Neural progenitor cell (in vitro differentiated cells): ENCODE data around the gene DDX28. TPM values are rescaled to one million over a fixed set of nuclear protein-coding genes. Genes with fewer than 3 reads are reported as not detected.
"Not testable (repeated sequence)": the region's sequence is repeated elsewhere in the genome, so short reads cannot be mapped to it uniquely, and the experiment has no call there.

ENCODE experiments used
- DNase-seq: peaks from one replicate; pipeline ENCODE4 v3.0.0-alpha.2; 2016; ENCODE audit warnings: low spot score
- H2AFZ ChIP-seq: fragments of 200-600 bp; sonication (generic); replicated peaks from 2 replicates; pipeline ENCODE4 v1.6.1; 2016; ENCODE audit warnings: antibody characterized with exemption
- H3F3A ChIP-seq: fragments of 200-600 bp; sonication (generic); 2 replicates; pipeline ENCODE4 v1.6.1; 2016; ENCODE audit warnings: antibody characterized with exemption, low read depth
- H3K27ac ChIP-seq: fragments of 200-600 bp; sonication (generic); 2 replicates; pipeline ENCODE4 v1.5.1; 2016; ENCODE audit warnings: mild to moderate bottlenecking
- H3K27me3 ChIP-seq: fragments of 200-600 bp; sonication (generic); 2 replicates; pipeline ENCODE4 v1.6.1; 2016; ENCODE audit warnings: mild to moderate bottlenecking, moderate library complexity
- H3K36me3 ChIP-seq: fragments of 200-600 bp; sonication (generic); 2 replicates; pipeline ENCODE4 v1.5.1; 2016
- H3K4me1 ChIP-seq: fragments of 200-600 bp; sonication (generic); 2 replicates; pipeline ENCODE4 v1.6.1; 2016; ENCODE audit warnings: mixed run types
- H3K4me2 ChIP-seq: fragments of 200-600 bp; sonication (generic); 2 replicates; pipeline ENCODE4 v1.6.1; 2016
- H3K4me3 ChIP-seq: fragments of 200-600 bp; sonication (generic); 2 replicates; pipeline ENCODE4 v1.5.1; 2016
- H3K79me2 ChIP-seq: fragments of 200-600 bp; sonication (generic); 2 replicates; pipeline ENCODE4 v1.6.1; 2016; ENCODE audit warnings: low read depth
- H3K9ac ChIP-seq: fragments of 200-600 bp; sonication (generic); 2 replicates; pipeline ENCODE4 v1.6.1; 2016
- H3K9me3 ChIP-seq: fragments of 200-600 bp; sonication (generic); 2 replicates; pipeline ENCODE4 v1.5.1; 2016; ENCODE audit warnings: low read depth
- H4K20me1 ChIP-seq: fragments of 200-600 bp; sonication (generic); 2 replicates; pipeline ENCODE4 v1.6.1; 2016; ENCODE audit warnings: low read depth
- H3K27ac Mint-ChIP-seq: 3 replicates; pipeline ENCODE4 v1.8.0; 2021; ENCODE audit warnings: mixed read lengths
- H3K27me3 Mint-ChIP-seq: 2 replicates; pipeline ENCODE4 v1.8.0; 2022; ENCODE audit warnings: low read depth, mild to moderate bottlenecking, inconsistent platforms, moderate library complexity, mixed read lengths; ENCODE audit not compliant: insufficient read depth
- H3K36me3 Mint-ChIP-seq: 3 replicates; pipeline ENCODE4 v1.8.0; 2021; ENCODE audit warnings: mixed read lengths
- H3K4me1 Mint-ChIP-seq: 3 replicates; pipeline ENCODE4 v1.8.0; 2021; ENCODE audit warnings: mixed read lengths
- H3K4me3 Mint-ChIP-seq: 3 replicates; pipeline ENCODE4 v1.8.0; 2021; ENCODE audit warnings: mild to moderate bottlenecking, moderate library complexity, mixed read lengths
- H3K9me3 Mint-ChIP-seq: 3 replicates; pipeline ENCODE4 v1.8.0; 2020; ENCODE audit warnings: mixed read lengths
- EZH2 ChIP-seq: fragments of 200-600 bp; sonication (generic); IDR thresholded peaks from 2 replicates; pipeline ENCODE4 v1.6.1; 2017; ENCODE audit warnings: antibody characterized with exemption, mild to moderate bottlenecking, moderate library complexity
- EZH2phosphoT487 ChIP-seq: fragments of 200-600 bp; sonication (generic); IDR thresholded peaks from 2 replicates; pipeline ENCODE4 v1.6.1; 2017; ENCODE audit warnings: antibody characterized with exemption
- total RNA-seq: library from RNA; depleted of rRNA; stranded (reverse); fragments of >200 nt; gene quantifications from 2 replicates; pipeline ENCODE4 v1.2.3, GENCODE V29; 2015; ENCODE audit warnings: low replicate concordance
- TF ChIP-seq, protein P1 (sequence below): fragments of 200-600 bp; sonication (generic); IDR thresholded peaks from 2 replicates; pipeline ENCODE4 v1.5.1; 2017; ENCODE audit warnings: antibody characterized with exemption, mild to moderate bottlenecking

DDX28 gene
- total RNA-seq, 1 donor from 2014 or later: 7.3 TPM

DNA sequence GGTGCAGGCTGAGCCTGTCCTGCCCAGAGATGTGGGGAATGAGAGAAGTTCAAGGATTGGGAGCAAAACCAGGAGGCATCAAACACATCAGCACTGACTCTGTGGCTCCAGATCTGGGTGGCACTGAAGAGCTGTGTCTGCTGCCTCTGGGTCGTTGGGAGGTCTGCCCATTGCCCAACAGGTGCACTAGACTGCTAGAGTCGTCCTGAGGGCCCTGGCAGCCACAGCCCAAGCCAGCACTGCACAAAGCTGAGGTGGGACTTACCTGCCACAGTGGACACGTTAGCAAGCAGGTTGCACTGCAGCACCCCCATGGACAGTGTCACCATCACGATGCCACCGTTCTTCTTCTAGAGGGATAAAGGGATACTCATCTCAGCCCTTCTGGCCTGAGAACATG, 46.0 kb downstream of the DDX28 start:
- Histone ChIP-seq H3K9ac (no peak overlapping the region), H3K4me1 (no peaks in the 10 kb centered on the region), H3K4me2 (no peak overlapping the region), H3K27ac (no peak overlapping the region), H3K4me3 (no peak overlapping the region), H3K9me3 (no peaks in the 10 kb centered on the region), H3F3A (no peaks in the 10 kb centered on the region), H4K20me1 (no peaks in the 10 kb centered on the region), H3K27me3 (no peaks in the 10 kb centered on the region), H3K79me2 (no peaks in the 10 kb centered on the region), H2AFZ (no peak overlapping the region), H3K36me3 (no peaks in the 10 kb centered on the region)
- Mint-ChIP-seq H3K36me3 (no peaks in the 10 kb centered on the region), H3K9me3 (no peaks in the 10 kb centered on the region), H3K27ac (no peak overlapping the region), H3K27me3 (peaks cover 14% of the 10 kb centered on the region), H3K4me3 (no peak overlapping the region), H3K4me1 (no peaks in the 10 kb centered on the region)
- TF ChIP-seq, protein P1, sequence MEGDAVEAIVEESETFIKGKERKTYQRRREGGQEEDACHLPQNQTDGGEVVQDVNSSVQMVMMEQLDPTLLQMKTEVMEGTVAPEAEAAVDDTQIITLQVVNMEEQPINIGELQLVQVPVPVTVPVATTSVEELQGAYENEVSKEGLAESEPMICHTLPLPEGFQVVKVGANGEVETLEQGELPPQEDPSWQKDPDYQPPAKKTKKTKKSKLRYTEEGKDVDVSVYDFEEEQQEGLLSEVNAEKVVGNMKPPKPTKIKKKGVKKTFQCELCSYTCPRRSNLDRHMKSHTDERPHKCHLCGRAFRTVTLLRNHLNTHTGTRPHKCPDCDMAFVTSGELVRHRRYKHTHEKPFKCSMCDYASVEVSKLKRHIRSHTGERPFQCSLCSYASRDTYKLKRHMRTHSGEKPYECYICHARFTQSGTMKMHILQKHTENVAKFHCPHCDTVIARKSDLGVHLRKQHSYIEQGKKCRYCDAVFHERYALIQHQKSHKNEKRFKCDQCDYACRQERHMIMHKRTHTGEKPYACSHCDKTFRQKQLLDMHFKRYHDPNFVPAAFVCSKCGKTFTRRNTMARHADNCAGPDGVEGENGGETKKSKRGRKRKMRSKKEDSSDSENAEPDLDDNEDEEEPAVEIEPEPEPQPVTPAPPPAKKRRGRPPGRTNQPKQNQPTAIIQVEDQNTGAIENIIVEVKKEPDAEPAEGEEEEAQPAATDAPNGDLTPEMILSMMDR: no peak
- TF ChIP-seq EZH2 (no peak), EZH2phosphoT487 (no peak)
- no peak for DNase-seq

DNA sequence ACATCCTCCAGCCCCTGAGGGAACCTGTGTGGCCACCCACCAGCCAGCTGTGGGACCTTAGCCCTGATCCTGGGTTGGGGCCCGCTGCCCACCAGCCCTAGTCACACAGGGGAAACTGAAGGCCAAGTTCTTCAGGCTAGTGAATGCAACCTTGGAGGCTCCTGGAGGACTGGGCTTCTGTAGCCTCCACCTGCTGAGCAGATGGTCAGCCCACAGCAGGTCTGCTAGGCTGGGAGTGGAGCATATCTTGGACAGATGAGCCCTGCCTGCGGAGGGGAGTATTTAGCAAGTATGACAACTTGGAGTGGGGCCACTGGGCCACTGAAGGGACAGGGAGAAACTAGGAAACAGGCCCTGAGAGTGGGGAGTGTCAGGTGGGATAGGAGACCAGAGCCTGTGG, 46.8 kb downstream of the DDX28 start:
- Histone ChIP-seq H3K4me3 (no peak overlapping the region), H3K36me3 (no peaks in the 10 kb centered on the region), H3K27me3 (no peaks in the 10 kb centered on the region), H3K27ac (no peak overlapping the region), H4K20me1 (no peaks in the 10 kb centered on the region), H3K4me2 (no peak overlapping the region), H3F3A (no peaks in the 10 kb centered on the region), H3K79me2 (no peaks in the 10 kb centered on the region), H2AFZ (no peak overlapping the region), H3K4me1 (no peaks in the 10 kb centered on the region), H3K9ac (no peak overlapping the region), H3K9me3 (no peaks in the 10 kb centered on the region)
- no peak for TF ChIP-seq EZH2
- TF ChIP-seq, protein P1: no peak
- no peak for TF ChIP-seq EZH2phosphoT487
- Mint-ChIP-seq H3K4me3 (peak overlapping the region; percentile 30), H3K27me3 (peaks cover 14% of the 10 kb centered on the region), H3K4me1 (no peaks in the 10 kb centered on the region), H3K36me3 (no peaks in the 10 kb centered on the region), H3K9me3 (no peaks in the 10 kb centered on the region), H3K27ac (peak overlapping the region; percentile 76)
- DNase-seq: no peak

DNA sequence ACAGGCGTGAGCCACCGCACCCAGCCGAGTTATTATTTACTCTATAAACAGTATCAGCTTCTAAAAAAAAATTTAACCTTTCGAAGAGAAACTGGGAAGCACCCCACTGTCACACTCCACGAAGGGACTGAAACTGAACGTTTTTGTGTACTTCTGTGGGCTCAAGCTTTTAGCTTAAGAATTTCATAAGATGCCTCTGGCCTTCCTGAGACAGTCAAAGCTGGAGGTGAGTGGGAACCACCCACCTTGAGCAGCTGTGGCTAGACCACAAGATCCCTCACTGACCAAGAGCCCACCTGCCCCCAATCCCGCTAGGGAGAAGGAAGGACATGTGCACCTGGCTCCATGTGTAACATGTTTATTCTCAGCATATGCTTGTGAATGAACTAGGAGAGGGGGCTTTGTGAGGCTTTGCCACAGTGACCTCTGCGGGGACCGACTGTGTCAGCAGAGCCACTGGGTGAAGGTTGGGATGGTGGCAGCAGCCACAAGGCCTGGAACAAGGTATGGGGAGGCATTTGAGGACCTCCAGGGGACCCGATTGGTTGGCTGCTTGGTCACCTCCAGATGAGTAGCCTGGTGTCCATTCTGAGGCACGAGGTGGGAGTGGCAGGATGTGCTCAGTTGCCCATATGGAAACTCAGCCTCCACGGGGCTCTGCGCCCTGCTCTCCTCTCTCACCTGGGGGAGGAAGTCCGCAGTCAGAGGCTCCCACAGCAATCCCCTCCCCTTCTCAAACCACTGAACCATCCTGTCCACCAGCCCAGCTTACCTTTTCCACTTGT, 47.5 kb downstream of the DDX28 start:
- H3K9me3 ChIP-seq: no peaks in the 10 kb centered on the region
- no peaks in the 10 kb centered on the region for H3K4me1 Mint-ChIP-seq
- H2AFZ ChIP-seq: no peak overlapping the region
- H3K4me3 Mint-ChIP-seq: peak overlapping the region; percentile 30
- TF ChIP-seq EZH2phosphoT487 (no peak), EZH2 (no peak)
- TF ChIP-seq, protein P1: no peak
- no peak overlapping the region for H3K27ac ChIP-seq
- no peaks in the 10 kb centered on the region for H4K20me1 ChIP-seq
- H3K9ac ChIP-seq: no peak overlapping the region
- H3K27me3 Mint-ChIP-seq: peaks cover 14% of the 10 kb centered on the region
- H3K36me3 ChIP-seq: no peaks in the 10 kb centered on the region
- H3K27ac Mint-ChIP-seq: no peak overlapping the region
- H3K9me3 Mint-ChIP-seq: no peaks in the 10 kb centered on the region
- H3K4me1 ChIP-seq: no peaks in the 10 kb centered on the region
- no peaks in the 10 kb centered on the region for H3K36me3 Mint-ChIP-seq
- no peaks in the 10 kb centered on the region for H3K27me3 ChIP-seq
- H3F3A ChIP-seq: no peaks in the 10 kb centered on the region
- no peak for DNase-seq
- no peak overlapping the region for H3K4me2 ChIP-seq
- H3K79me2 ChIP-seq: no peaks in the 10 kb centered on the region
- no peak overlapping the region for H3K4me3 ChIP-seq

DNA sequence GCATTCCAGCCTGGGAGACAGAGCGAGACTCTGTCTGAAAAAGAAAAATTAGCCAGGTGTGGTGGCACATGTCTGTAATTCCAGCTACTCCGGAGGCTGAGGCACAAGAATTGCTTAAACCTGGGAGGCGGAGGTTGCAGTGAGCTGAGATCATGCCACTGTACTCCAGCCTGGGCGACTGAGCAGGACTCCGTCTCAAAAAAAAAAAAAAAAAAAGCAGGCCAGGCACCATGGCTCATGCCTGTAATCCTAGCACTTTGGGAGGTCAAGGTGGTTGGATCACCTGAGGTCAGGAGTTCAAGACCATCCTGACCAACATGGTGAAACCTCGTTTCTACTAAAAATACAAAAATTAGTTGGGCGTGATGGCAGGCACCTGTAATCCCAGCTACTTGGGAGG, 50.7 kb downstream of the DDX28 start:
- not testable (repeated sequence) for H4K20me1 ChIP-seq, H3K27ac ChIP-seq, H3K36me3 Mint-ChIP-seq, H3K4me2 ChIP-seq, H3K79me2 ChIP-seq, H3K4me3 ChIP-seq, H3K27ac Mint-ChIP-seq, H3K4me1 ChIP-seq, H2AFZ ChIP-seq, H3K9me3 ChIP-seq, DNase-seq, H3K4me3 Mint-ChIP-seq, H3K36me3 ChIP-seq, H3K9me3 Mint-ChIP-seq, H3K9ac ChIP-seq
- Mint-ChIP-seq H3K4me1 (peaks cover 12% of the 10 kb centered on the region), H3K27me3 (peaks cover 25% of the 10 kb centered on the region)
- peaks cover 19% of the 10 kb centered on the region for H3F3A ChIP-seq
- peaks cover 18% of the 10 kb centered on the region for H3K27me3 ChIP-seq
